WTC11 (cell line): ENCODE measurements around the gene IGSF6.

Experiments used
- CBFB ChIP-seq: sonication (generic); formaldehyde crosslinking; IDR thresholded peaks from 2 replicates; pipeline ENCODE4 v1.8.1; 2022; ENCODE audit warnings: mild to moderate bottlenecking, low read depth, missing genetic modification reagents
- CREM ChIP-seq: sonication (generic); formaldehyde crosslinking; IDR thresholded peaks from 2 replicates; pipeline ENCODE4 v1.8.1; 2022; ENCODE audit warnings: mild to moderate bottlenecking, missing genetic modification reagents, moderate library complexity
- ESRRA ChIP-seq: sonication (generic); formaldehyde crosslinking; IDR thresholded peaks from 2 replicates; pipeline ENCODE4 v1.8.1; 2022; ENCODE audit warnings: mild to moderate bottlenecking, missing genetic modification reagents, borderline replicate concordance
- JUN ChIP-seq: sonication (generic); formaldehyde crosslinking; IDR thresholded peaks from 2 replicates; pipeline ENCODE4 v1.8.0; 2023; ENCODE audit warnings: mild to moderate bottlenecking, missing genetic modification reagents
- NFE2L1 ChIP-seq: sonication (generic); formaldehyde crosslinking; IDR thresholded peaks from 2 replicates; pipeline ENCODE4 v1.8.1; 2023; ENCODE audit warnings: missing genetic modification reagents
- TEAD1 ChIP-seq: sonication (generic); formaldehyde crosslinking; IDR thresholded peaks from 2 replicates; pipeline ENCODE4 v1.8.0; 2022; ENCODE audit warnings: mild to moderate bottlenecking, missing genetic modification reagents
- ZNF138 ChIP-seq: sonication (generic); formaldehyde crosslinking; conservative IDR thresholded peaks from 2 replicates; pipeline ENCODE4 v1.8.1; 2022; ENCODE audit warnings: mild to moderate bottlenecking, moderate library complexity, missing genetic modification reagents
- ZNF219 ChIP-seq: sonication (generic); formaldehyde crosslinking; IDR thresholded peaks from 2 replicates; pipeline ENCODE4 v1.8.0; 2023; ENCODE audit warnings: missing genetic modification reagents, mild to moderate bottlenecking, borderline replicate concordance
- TF ChIP-seq, protein P1 (sequence below): fragments of 200-600 bp; IDR thresholded peaks from 2 replicates; pipeline ENCODE4 v1.8.0; 2022; ENCODE audit warnings: antibody characterized with exemption
- TF ChIP-seq, protein P2 (sequence below): sonication (generic); formaldehyde crosslinking; conservative IDR thresholded peaks from 2 replicates; pipeline ENCODE4 v1.8.1; 2022; ENCODE audit warnings: mild to moderate bottlenecking, missing genetic modification reagents
- TF ChIP-seq, protein P3 (sequence below): sonication (generic); formaldehyde crosslinking; IDR thresholded peaks from 2 replicates; pipeline ENCODE4 v1.8.1; 2023; ENCODE audit warnings: mild to moderate bottlenecking, moderate library complexity, missing genetic modification reagents
- TF ChIP-seq, protein P4 (sequence below): sonication (generic); formaldehyde crosslinking; conservative IDR thresholded peaks from 2 replicates; pipeline ENCODE4 v1.8.1; 2023; ENCODE audit warnings: mild to moderate bottlenecking, low read depth, missing genetic modification reagents, moderate library complexity
- TF ChIP-seq, protein P5 (sequence below): sonication (generic); formaldehyde crosslinking; IDR thresholded peaks from 2 replicates; pipeline ENCODE4 v1.8.0; 2022; ENCODE audit warnings: mild to moderate bottlenecking, missing genetic modification reagents
- TF ChIP-seq, protein P6 (sequence below): sonication (generic); formaldehyde crosslinking; IDR thresholded peaks from 2 replicates; pipeline ENCODE4 v1.8.1; 2022; ENCODE audit warnings: missing genetic modification reagents, borderline replicate concordance

DNA sequence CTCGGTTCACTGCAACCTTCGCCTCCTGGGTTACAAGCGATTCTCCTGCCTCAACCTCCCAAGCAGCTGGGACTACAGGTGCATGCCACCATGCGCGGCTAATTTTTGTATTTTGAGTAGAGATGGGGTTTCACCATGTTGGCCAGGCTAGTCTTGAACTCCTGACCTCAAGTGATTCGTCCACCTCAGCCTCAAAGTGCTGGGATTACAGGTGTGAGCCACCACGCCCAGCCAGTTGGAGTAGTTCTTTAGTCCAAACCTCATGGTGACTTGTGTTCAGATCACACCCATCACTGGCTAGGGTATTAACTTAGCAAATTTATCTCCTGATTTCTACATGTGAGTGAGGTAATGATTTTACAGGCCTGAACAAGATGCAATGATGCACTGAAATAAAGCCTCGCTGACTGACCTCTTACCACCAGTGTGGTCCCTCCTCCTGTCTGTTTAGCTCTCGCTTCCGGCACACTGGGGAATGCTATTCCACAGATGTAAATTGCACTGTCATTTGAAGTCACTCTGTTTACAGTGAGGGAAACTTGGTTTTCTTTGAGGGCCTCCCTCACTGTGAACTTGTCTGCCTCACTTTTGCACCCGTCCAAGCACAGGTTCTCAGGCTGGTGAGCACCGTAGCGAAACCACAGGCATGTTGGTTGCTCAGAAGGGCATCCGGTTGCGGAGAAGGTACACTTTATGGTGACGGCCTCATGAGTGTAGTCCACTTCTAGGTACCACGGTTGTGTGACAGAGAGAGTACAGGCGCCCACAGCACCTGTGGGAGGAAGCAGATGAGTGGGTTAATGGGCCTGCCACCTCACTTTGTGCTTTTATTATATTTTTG is 5.5 kb downstream of the IGSF6 start:
- no peak for TF ChIP-seq CREM (CRISPR knock-in tag)
- TF ChIP-seq, protein P1, sequence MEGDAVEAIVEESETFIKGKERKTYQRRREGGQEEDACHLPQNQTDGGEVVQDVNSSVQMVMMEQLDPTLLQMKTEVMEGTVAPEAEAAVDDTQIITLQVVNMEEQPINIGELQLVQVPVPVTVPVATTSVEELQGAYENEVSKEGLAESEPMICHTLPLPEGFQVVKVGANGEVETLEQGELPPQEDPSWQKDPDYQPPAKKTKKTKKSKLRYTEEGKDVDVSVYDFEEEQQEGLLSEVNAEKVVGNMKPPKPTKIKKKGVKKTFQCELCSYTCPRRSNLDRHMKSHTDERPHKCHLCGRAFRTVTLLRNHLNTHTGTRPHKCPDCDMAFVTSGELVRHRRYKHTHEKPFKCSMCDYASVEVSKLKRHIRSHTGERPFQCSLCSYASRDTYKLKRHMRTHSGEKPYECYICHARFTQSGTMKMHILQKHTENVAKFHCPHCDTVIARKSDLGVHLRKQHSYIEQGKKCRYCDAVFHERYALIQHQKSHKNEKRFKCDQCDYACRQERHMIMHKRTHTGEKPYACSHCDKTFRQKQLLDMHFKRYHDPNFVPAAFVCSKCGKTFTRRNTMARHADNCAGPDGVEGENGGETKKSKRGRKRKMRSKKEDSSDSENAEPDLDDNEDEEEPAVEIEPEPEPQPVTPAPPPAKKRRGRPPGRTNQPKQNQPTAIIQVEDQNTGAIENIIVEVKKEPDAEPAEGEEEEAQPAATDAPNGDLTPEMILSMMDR, result no peak
- no peak for TF ChIP-seq ZNF138 (CRISPR knock-in tag)
- no peak for TF ChIP-seq ESRRA
- TF ChIP-seq, protein P2, sequence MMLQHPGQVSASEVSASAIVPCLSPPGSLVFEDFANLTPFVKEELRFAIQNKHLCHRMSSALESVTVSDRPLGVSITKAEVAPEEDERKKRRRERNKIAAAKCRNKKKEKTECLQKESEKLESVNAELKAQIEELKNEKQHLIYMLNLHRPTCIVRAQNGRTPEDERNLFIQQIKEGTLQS (CRISPR knock-in tag), result no peak
- TF ChIP-seq NFE2L1, result no peak
- TF ChIP-seq JUN, result no peak
- TF ChIP-seq, protein P3, sequence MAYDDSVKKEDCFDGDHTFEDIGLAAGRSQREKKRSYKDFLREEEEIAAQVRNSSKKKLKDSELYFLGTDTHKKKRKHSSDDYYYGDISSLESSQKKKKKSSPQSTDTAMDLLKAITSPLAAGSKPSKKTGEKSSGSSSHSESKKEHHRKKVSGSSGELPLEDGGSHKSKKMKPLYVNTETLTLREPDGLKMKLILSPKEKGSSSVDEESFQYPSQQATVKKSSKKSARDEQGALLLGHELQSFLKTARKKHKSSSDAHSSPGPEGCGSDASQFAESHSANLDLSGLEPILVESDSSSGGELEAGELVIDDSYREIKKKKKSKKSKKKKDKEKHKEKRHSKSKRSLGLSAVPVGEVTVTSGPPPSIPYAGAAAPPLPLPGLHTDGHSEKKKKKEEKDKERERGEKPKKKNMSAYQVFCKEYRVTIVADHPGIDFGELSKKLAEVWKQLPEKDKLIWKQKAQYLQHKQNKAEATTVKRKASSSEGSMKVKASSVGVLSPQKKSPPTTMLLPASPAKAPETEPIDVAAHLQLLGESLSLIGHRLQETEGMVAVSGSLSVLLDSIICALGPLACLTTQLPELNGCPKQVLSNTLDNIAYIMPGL (CRISPR knock-in tag), result no peak
- TF ChIP-seq TEAD1 (CRISPR knock-in tag), result no peak
- TF ChIP-seq, protein P4, sequence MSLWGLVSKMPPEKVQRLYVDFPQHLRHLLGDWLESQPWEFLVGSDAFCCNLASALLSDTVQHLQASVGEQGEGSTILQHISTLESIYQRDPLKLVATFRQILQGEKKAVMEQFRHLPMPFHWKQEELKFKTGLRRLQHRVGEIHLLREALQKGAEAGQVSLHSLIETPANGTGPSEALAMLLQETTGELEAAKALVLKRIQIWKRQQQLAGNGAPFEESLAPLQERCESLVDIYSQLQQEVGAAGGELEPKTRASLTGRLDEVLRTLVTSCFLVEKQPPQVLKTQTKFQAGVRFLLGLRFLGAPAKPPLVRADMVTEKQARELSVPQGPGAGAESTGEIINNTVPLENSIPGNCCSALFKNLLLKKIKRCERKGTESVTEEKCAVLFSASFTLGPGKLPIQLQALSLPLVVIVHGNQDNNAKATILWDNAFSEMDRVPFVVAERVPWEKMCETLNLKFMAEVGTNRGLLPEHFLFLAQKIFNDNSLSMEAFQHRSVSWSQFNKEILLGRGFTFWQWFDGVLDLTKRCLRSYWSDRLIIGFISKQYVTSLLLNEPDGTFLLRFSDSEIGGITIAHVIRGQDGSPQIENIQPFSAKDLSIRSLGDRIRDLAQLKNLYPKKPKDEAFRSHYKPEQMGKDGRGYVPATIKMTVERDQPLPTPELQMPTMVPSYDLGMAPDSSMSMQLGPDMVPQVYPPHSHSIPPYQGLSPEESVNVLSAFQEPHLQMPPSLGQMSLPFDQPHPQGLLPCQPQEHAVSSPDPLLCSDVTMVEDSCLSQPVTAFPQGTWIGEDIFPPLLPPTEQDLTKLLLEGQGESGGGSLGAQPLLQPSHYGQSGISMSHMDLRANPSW, result no peak
- TF ChIP-seq CBFB (CRISPR knock-in tag), result no peak
- TF ChIP-seq, protein P5, sequence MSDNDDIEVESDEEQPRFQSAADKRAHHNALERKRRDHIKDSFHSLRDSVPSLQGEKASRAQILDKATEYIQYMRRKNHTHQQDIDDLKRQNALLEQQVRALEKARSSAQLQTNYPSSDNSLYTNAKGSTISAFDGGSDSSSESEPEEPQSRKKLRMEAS (CRISPR knock-in tag), result no peak
- TF ChIP-seq, protein P6, sequence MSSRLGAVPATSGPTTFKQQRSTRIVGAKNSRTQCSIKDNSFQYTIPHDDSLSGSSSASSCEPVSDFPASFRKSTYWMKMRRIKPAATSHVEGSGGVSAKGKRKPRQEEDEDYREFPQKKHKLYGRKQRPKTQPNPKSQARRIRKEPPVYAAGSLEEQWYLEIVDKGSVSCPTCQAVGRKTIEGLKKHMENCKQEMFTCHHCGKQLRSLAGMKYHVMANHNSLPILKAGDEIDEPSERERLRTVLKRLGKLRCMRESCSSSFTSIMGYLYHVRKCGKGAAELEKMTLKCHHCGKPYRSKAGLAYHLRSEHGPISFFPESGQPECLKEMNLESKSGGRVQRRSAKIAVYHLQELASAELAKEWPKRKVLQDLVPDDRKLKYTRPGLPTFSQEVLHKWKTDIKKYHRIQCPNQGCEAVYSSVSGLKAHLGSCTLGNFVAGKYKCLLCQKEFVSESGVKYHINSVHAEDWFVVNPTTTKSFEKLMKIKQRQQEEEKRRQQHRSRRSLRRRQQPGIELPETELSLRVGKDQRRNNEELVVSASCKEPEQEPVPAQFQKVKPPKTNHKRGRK (CRISPR knock-in tag), result no peak
- no peak for TF ChIP-seq ZNF219
